Measurements from ENCODE around the gene FADS3.

FADS3 gene

DNA sequence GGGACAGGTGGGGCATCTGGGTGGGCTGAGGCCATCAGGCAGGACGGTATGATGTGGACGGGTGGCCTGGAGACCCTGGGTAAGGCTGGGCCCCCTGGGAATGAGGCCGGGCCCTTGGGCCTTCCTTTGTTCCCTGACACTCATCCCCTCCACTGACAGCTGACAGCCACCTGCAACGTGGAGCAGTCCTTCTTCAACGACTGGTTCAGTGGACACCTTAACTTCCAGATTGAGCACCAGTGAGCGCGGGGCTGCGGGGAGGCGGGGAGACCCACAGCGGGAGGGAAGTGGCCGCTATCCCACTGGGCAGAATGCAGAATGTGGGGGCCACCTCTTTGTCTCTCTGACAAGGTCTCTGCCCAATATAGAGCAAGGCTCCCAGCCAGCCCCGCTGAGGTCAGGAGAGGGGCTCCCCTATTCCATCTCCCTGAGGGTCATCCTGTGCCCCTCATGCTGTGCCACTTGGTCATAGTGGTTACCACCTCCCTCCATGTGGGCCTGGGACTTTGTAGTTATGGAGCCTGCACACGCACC is 27.7 kb downstream of the FADS3 start:
- Mint-ChIP-seq H3K27me3 (no peaks in the 10 kb centered on the region), H3K4me1 (no peaks in the 10 kb centered on the region), H3K4me3 (no peak overlapping the region), H3K27ac (no peak overlapping the region), H3K36me3 (no peaks in the 10 kb centered on the region), H3K9me3 (no peaks in the 10 kb centered on the region)

GRCh38 chr11:61862714-61863547 is 28.4 kb downstream of the FADS3 start:
- H3K27me3 Mint-ChIP-seq, result no peaks in the 10 kb centered on the region
- H3K9me3 Mint-ChIP-seq, result no peaks in the 10 kb centered on the region
- H3K27ac Mint-ChIP-seq, result no peak overlapping the region
- H3K4me1 Mint-ChIP-seq, result no peaks in the 10 kb centered on the region
- H3K4me3 Mint-ChIP-seq, result no peak overlapping the region
- H3K36me3 Mint-ChIP-seq, result no peaks in the 10 kb centered on the region

DNA sequence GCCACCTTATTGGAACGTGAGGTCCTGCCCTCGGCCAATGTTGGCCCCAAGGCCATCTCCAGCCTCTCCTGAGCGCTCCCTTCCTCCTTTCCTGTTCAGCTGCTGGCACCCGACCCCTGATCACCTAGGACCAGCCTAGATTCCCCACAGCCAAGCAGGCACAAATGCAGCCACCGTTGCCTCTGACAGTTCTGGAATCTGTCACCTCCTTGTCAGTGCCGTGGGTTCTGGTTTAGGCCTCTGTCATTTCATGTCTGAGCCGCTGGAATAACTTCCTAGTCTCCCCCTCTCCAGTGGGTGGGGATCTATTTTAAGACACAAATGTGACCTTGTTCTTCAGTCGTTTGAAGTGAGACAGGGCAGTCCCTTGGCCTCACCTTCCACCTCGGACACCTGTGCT is 29.7 kb downstream of the FADS3 start:
- H3K27ac Mint-ChIP-seq, result no peak overlapping the region
- H3K9me3 Mint-ChIP-seq, result no peaks in the 10 kb centered on the region
- no peaks in the 10 kb centered on the region for H3K36me3 Mint-ChIP-seq
- no peak overlapping the region for H3K4me3 Mint-ChIP-seq
- H3K27me3 Mint-ChIP-seq, result no peaks in the 10 kb centered on the region
- H3K4me1 Mint-ChIP-seq, result no peaks in the 10 kb centered on the region

DNA sequence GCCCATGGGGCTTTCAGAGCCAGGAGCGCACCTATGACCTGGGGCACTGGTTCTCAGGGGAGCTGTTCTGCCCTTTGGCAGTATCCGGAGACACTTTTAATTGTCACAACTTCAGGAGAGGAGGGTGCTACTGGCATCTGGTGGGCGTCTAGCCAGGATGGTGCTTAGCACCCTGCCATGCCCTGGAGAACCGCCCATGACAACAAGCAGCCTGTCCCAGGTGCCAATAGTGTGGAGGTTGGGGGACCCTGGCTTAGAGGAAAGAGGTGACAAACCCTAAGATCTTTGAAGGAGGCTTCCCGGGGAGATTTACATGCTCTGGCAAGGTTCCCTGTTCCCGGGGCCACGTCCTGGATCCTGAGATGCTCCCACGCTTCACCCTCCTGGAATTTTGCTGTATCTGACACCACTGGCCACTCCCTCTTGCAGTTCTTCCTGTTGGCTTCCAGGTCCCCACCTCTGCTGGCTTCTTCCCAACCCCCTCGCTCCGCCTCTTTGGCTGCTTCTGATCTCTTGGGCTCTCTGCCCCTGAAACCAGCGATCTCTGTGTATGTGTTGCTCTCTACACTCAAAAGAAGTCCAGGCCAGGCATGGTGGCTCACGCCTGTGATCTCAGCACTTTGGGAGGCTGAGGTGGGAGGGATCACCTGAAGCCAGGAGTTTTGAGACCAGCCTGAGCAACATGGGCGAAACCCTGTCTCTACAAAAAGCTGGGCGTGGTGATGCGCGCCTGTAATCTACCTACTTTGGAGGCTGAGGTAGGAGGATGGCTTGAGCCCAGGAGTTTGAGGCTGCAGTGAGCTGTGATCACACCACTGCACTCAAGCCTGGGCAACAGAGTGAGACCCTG is 31.1 kb downstream of the FADS3 start:
- Mint-ChIP-seq H3K27ac (no peak overlapping the region), H3K4me1 (no peaks in the 10 kb centered on the region), H3K27me3 (no peaks in the 10 kb centered on the region), H3K9me3 (no peaks in the 10 kb centered on the region), H3K4me3 (no peak overlapping the region), H3K36me3 (no peaks in the 10 kb centered on the region)

DNA sequence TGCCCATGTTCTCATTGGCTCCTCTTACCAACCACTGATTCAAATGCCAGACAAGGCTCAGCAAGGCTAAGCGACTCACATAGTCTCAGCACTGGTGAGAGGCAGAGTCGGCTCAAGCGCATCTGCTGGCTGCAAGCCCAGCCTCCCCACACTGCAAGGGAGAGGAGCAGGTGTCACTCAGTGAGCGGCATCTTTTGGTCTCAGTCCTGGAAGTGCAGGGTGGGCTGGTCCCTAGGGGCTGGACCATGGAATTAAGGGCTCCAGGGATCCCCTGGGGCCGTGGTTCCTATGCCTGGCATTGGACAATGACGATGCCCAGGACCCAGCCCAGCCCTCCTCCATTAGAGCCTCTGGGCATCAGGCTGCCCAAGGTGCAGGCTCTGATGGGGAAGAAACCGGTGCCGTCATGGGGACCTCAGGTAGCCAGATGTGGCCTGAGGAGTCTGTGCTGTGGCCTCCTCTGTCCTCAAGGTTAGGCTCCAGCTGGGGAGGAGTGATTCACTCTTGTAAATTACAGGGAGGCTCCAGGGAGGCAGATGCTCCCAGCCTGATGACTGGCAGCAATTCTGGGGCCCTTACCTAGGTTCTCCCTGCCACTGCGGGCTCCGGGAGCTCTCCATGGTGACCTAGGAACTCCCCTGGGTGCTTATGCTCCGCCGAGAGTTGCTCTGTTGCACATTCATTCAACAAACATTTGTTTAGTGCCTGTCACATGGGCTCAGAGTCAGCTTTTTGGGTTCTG is 35.2 kb downstream of the FADS3 start:
- no peaks in the 10 kb centered on the region for H3K36me3 Mint-ChIP-seq
- no peak overlapping the region for H3K27ac Mint-ChIP-seq
- no peak overlapping the region for H3K4me3 Mint-ChIP-seq
- H3K9me3 Mint-ChIP-seq, result no peaks in the 10 kb centered on the region
- no peaks in the 10 kb centered on the region for H3K27me3 Mint-ChIP-seq
- no peaks in the 10 kb centered on the region for H3K4me1 Mint-ChIP-seq

DNA sequence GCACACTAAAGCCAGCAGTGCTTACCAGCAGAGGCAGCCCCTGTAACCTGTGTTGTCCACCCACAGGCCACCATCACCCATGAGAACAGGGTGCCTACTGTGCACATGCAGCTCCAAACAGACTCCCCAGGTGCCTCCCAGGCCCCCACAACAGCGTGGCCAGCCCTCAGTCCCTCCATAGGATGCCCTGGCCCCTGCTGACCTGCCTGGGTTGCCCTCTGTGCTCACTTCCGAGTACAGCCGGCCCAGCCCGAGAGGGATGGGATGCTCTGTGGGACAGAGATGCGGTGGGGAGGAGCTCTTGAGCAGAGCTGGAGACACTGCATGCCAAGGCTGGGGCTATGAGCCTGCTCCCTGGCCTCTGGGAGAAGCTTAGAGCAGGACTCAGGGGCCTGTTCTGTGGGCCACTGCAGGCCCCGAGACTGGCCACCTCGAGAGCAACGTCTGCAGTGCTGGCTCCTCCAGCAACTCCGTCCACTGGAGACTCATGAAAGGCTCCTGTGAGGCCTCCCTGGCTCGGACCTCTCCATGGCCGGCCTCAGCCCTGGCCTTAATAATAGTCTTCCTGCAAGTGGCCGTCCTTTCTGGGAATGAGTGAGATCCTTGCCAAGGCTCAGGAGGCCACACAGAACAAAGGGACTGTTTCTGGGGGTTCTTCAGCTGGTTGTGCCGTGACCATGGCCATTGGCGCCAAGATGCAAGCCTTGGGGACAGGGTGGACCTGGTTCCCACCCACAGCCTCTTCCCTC is 36.2 kb downstream of the FADS3 start:
- no peaks in the 10 kb centered on the region for H3K4me1 Mint-ChIP-seq
- no peak overlapping the region for H3K27ac Mint-ChIP-seq
- H3K27me3 Mint-ChIP-seq, result no peaks in the 10 kb centered on the region
- no peaks in the 10 kb centered on the region for H3K36me3 Mint-ChIP-seq
- no peaks in the 10 kb centered on the region for H3K9me3 Mint-ChIP-seq
- H3K4me3 Mint-ChIP-seq, result no peak overlapping the region

GRCh38 chr11:61854206-61854895 is 37.0 kb downstream of the FADS3 start:
- Mint-ChIP-seq H3K9me3 (no peaks in the 10 kb centered on the region), H3K36me3 (no peaks in the 10 kb centered on the region), H3K4me3 (no peak overlapping the region), H3K27ac (no peak overlapping the region), H3K27me3 (no peaks in the 10 kb centered on the region), H3K4me1 (no peaks in the 10 kb centered on the region)

- no peak overlapping the region for H3K4me3 Mint-ChIP-seq
- H3K27me3 Mint-ChIP-seq, result no peaks in the 10 kb centered on the region
- H3K27ac Mint-ChIP-seq, result no peak overlapping the region
- no peaks in the 10 kb centered on the region for H3K36me3 Mint-ChIP-seq
- H3K9me3 Mint-ChIP-seq, result no peaks in the 10 kb centered on the region
- H3K4me1 Mint-ChIP-seq, result no peaks in the 10 kb centered on the region
These were observed 37.6 kb downstream of the FADS3 start for GRCh38 chr11:61853698-61854169.

GRCh38 chr11:61851900-61852295 is 39.4 kb downstream of the FADS3 start:
- Mint-ChIP-seq H3K4me1 (no peaks in the 10 kb centered on the region), H3K27me3 (no peaks in the 10 kb centered on the region), H3K36me3 (no peaks in the 10 kb centered on the region), H3K9me3 (no peaks in the 10 kb centered on the region), H3K27ac (no peak overlapping the region), H3K4me3 (no peak overlapping the region)

GRCh38 chr11:61851113-61851899 is 40.0 kb downstream of the FADS3 start:
- H3K4me1 Mint-ChIP-seq, result no peaks in the 10 kb centered on the region
- no peaks in the 10 kb centered on the region for H3K27me3 Mint-ChIP-seq
- no peaks in the 10 kb centered on the region for H3K36me3 Mint-ChIP-seq
- H3K9me3 Mint-ChIP-seq, result no peaks in the 10 kb centered on the region
- no peak overlapping the region for H3K27ac Mint-ChIP-seq
- H3K4me3 Mint-ChIP-seq, result no peak overlapping the region

- Mint-ChIP-seq H3K27me3 (no peaks in the 10 kb centered on the region), H3K9me3 (no peaks in the 10 kb centered on the region), H3K27ac (no peak overlapping the region), H3K4me3 (no peak overlapping the region), H3K4me1 (no peaks in the 10 kb centered on the region), H3K36me3 (no peaks in the 10 kb centered on the region)
These were observed 40.7 kb downstream of the FADS3 start for GRCh38 chr11:61850687-61851086.

GRCh38 chr11:61848631-61849030 is 42.7 kb downstream of the FADS3 start:
- Mint-ChIP-seq H3K4me1 (no peaks in the 10 kb centered on the region), H3K36me3 (no peaks in the 10 kb centered on the region), H3K9me3 (no peaks in the 10 kb centered on the region), H3K27ac (no peak overlapping the region), H3K4me3 (no peak overlapping the region), H3K27me3 (no peaks in the 10 kb centered on the region)

GRCh38 chr11:61847914-61848581 is 43.3 kb downstream of the FADS3 start:
- H3K4me1 Mint-ChIP-seq, result no peaks in the 10 kb centered on the region
- no peaks in the 10 kb centered on the region for H3K27me3 Mint-ChIP-seq
- H3K27ac Mint-ChIP-seq, result no peak overlapping the region
- no peak overlapping the region for H3K4me3 Mint-ChIP-seq
- no peaks in the 10 kb centered on the region for H3K36me3 Mint-ChIP-seq
- no peaks in the 10 kb centered on the region for H3K9me3 Mint-ChIP-seq
